Activated CD8-positive, alpha-beta memory T cell treated with anti-CD3 and anti-CD28 coated beads for 36 hours (primary cell): ENCODE measurements around the gene TMEM201. TPM values are rescaled to one million over a fixed set of nuclear protein-coding genes. Genes with fewer than 3 reads are reported as not detected.

Experiments used
- CTCF ChIA-PET: fragments of 350-600 bp; sonication (Branson Sonifier 250); formaldehyde crosslinking; loops from one replicate; lab custom pipeline; 2021; ENCODE audit warnings: antibody characterized with exemption; lab: Charles Lee
- POLR2A ChIA-PET: fragments of 350-600 bp; sonication (Branson Sonifier 250); formaldehyde crosslinking; loops from one replicate; lab custom pipeline; 2021; ENCODE audit warnings: antibody characterized with exemption; lab: Charles Lee
- total RNA-seq, 2 experiments: library from RNA; stranded (reverse); gene quantifications; one replicate each; pipeline ENCODE4 v1.2.3, GENCODE V29; 2021

TMEM201 gene
- total RNA-seq, 2 experiments from 2014 or later = 34.9 to 35.6 TPM

GRCh38 chr1:9630331-9631111 lies 41.8 kb downstream of the TMEM201 start:
- CTCF ChIA-PET = interaction anchor here (0.6 to 7.6 kb wide), 9 partner anchors 10 to 243 kb away, joined by 3 to 97 read pairs (median 39); partner anchors contain the start of gene PIK3CD
- POLR2A ChIA-PET = interaction anchor here (0.6 to 6.8 kb wide), 4 partner anchors 10 to 85 kb away, joined by 3 to 91 read pairs (median 4); partner anchors contain the start of gene PIK3CD

GRCh38 chr1:9631613-9632012 lies 42.9 kb downstream of the TMEM201 start:
- POLR2A ChIA-PET = interaction anchor here (1.0 to 6.8 kb wide), 2 partner anchors 21 to 84 kb away, joined by 3 to 91 read pairs; partner anchors contain the start of gene PIK3CD
- CTCF ChIA-PET = interaction anchor here (6.1 to 7.6 kb wide), 2 partner anchors 10 to 22 kb away, joined by 70 to 97 read pairs; partner anchors contain the start of gene PIK3CD

- CTCF ChIA-PET = interaction anchor here (0.6 kb wide), 1 partner anchor 46 kb away, joined by 3 read pairs; no protein-coding TSS in a partner anchor
- POLR2A ChIA-PET = no interaction called here
Measured at GRCh38 chr1:9633493-9633892, 44.8 kb downstream of the TMEM201 start.

- CTCF ChIA-PET = interaction anchor here (0.8 to 1.4 kb wide), 2 partner anchors 87 kb away, joined by 3 to 5 read pairs; no protein-coding TSS in a partner anchor
- POLR2A ChIA-PET = interaction anchor here (0.6 kb wide), 1 partner anchor 195 kb away, joined by 3 read pairs; no protein-coding TSS in a partner anchor
Measured at GRCh38 chr1:9634582-9634981, 45.9 kb downstream of the TMEM201 start.

GRCh38 chr1:9639227-9639626 lies 50.5 kb downstream of the TMEM201 start:
- CTCF ChIA-PET = interaction anchor here (9.4 kb wide), 1 partner anchor 11 kb away, joined by 70 read pairs; no protein-coding TSS in a partner anchor
- POLR2A ChIA-PET = interaction anchor here (0.7 kb wide), 1 partner anchor 8 kb away, joined by 7 read pairs; no protein-coding TSS in a partner anchor

- CTCF ChIA-PET = interaction anchor here (1.1 to 9.4 kb wide), 4 partner anchors 11 to 225 kb away, joined by 3 to 70 read pairs (median 7); no protein-coding TSS in a partner anchor
- POLR2A ChIA-PET = interaction anchor here (1.1 to 1.6 kb wide), 2 partner anchors 10 to 14 kb away, joined by 4 to 20 read pairs; no protein-coding TSS in a partner anchor
Measured at GRCh38 chr1:9643351-9644256, 54.9 kb downstream of the TMEM201 start.

GRCh38 chr1:9646037-9646436 lies 57.3 kb downstream of the TMEM201 start:
- ChIA-PET POLR2A (interaction anchor here (2.3 kb wide), 1 partner anchor 17 kb away, joined by 5 read pairs; no protein-coding TSS in a partner anchor), CTCF (interaction anchor here (0.7 to 9.4 kb wide), 3 partner anchors 15 to 75 kb away, joined by 4 to 70 read pairs (median 10); no protein-coding TSS in a partner anchor)

GRCh38 chr1:9648171-9648570 lies 59.5 kb downstream of the TMEM201 start:
- ChIA-PET POLR2A (interaction anchor here (2.3 kb wide), 1 partner anchor 19 kb away, joined by 5 read pairs; no protein-coding TSS in a partner anchor), CTCF (interaction anchor here (0.9 to 1.0 kb wide), 2 partner anchors 8 to 17 kb away, joined by 3 read pairs; no protein-coding TSS in a partner anchor)

- CTCF ChIA-PET = interaction anchor here (7.4 kb wide), 1 partner anchor 21 kb away, joined by 97 read pairs; no protein-coding TSS in a partner anchor
- POLR2A ChIA-PET = interaction anchor here (6.5 kb wide), 1 partner anchor 21 kb away, joined by 91 read pairs; no protein-coding TSS in a partner anchor
Measured at GRCh38 chr1:9649769-9650168, 61.1 kb downstream of the TMEM201 start.

GRCh38 chr1:9651220-9651564 lies 62.5 kb downstream of the TMEM201 start:
- CTCF ChIA-PET = interaction anchor here (0.9 to 7.4 kb wide), 6 partner anchors 20 to 70 kb away, joined by 3 to 97 read pairs (median 4); no protein-coding TSS in a partner anchor
- POLR2A ChIA-PET = interaction anchor here (0.5 to 6.5 kb wide), 4 partner anchors 14 to 332 kb away, joined by 3 to 91 read pairs (median 20); no protein-coding TSS in a partner anchor

- CTCF ChIA-PET = interaction anchor here (0.9 to 7.4 kb wide), 8 partner anchors 20 to 223 kb away, joined by 3 to 97 read pairs (median 4); no protein-coding TSS in a partner anchor
- POLR2A ChIA-PET = interaction anchor here (0.5 to 6.5 kb wide), 6 partner anchors 14 to 331 kb away, joined by 3 to 91 read pairs (median 6); no protein-coding TSS in a partner anchor
Measured at GRCh38 chr1:9651565-9652378, 63.1 kb downstream of the TMEM201 start, which contains the start of gene PIK3CD. TSS of gene PIK3CD (plus strand) at chr1:9651731. CDS start at chr1:9710456, 58,725 bp downstream.

- ChIA-PET CTCF (interaction anchor here (0.6 to 7.4 kb wide), 10 partner anchors 16 to 222 kb away, joined by 3 to 97 read pairs (median 4); no protein-coding TSS in a partner anchor), POLR2A (interaction anchor here (0.6 to 6.5 kb wide), 9 partner anchors 8 to 801 kb away, joined by 3 to 91 read pairs (median 7); no protein-coding TSS in a partner anchor)
Measured at GRCh38 chr1:9652379-9653209, 63.9 kb downstream of the TMEM201 start.

GRCh38 chr1:9653210-9653490 lies 64.4 kb downstream of the TMEM201 start:
- ChIA-PET CTCF (interaction anchor here (0.6 to 7.4 kb wide), 9 partner anchors 15 to 212 kb away, joined by 3 to 97 read pairs (median 7); no protein-coding TSS in a partner anchor), POLR2A (interaction anchor here (0.6 to 6.5 kb wide), 10 partner anchors 8 to 800 kb away, joined by 3 to 91 read pairs (median 7); no protein-coding TSS in a partner anchor)

GRCh38 chr1:9653491-9654050 lies 64.9 kb downstream of the TMEM201 start:
- POLR2A ChIA-PET = interaction anchor here (0.6 to 6.5 kb wide), 11 partner anchors 9 to 1358 kb away, joined by 3 to 91 read pairs (median 7); no protein-coding TSS in a partner anchor
- CTCF ChIA-PET = interaction anchor here (0.6 to 7.4 kb wide), 11 partner anchors 15 to 211 kb away, joined by 3 to 97 read pairs (median 4); no protein-coding TSS in a partner anchor
